Measurements from ENCODE around the gene TNPO2. TPM values are rescaled to one million over a fixed set of nuclear protein-coding genes. Genes with fewer than 3 reads are reported as not detected.

Gene TNPO2
- total RNA-seq, 1 experiment from 2014 or later: 105 TPM

DNA sequence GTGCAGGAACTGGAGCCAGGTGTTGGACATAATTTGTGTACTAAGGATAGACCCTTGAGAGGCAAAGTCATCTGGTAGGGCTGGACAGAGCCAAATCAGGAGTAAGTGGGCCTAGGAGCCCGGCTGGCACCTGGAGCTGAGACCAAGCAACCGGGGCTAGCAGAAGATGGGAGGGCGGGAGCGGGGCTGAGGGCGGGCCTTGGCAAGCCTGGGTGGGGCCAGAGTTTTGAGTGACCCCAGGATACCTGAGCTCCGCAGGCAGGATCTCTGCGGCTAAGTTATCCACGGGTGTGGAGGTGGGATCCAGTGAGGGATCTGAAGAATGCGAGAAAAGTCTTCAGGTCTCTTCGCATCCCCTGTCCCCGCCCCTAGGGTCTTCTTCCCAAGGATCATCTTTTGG is 43.4 kb upstream of the TNPO2 start (continued):
- TF ChIP-seq, protein P1, sequence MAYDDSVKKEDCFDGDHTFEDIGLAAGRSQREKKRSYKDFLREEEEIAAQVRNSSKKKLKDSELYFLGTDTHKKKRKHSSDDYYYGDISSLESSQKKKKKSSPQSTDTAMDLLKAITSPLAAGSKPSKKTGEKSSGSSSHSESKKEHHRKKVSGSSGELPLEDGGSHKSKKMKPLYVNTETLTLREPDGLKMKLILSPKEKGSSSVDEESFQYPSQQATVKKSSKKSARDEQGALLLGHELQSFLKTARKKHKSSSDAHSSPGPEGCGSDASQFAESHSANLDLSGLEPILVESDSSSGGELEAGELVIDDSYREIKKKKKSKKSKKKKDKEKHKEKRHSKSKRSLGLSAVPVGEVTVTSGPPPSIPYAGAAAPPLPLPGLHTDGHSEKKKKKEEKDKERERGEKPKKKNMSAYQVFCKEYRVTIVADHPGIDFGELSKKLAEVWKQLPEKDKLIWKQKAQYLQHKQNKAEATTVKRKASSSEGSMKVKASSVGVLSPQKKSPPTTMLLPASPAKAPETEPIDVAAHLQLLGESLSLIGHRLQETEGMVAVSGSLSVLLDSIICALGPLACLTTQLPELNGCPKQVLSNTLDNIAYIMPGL (CRISPR knock-in tag; IDR thresholded peaks at IDR 0.05): no peak
- TF ChIP-seq HMGA2 (CRISPR knock-in tag; IDR thresholded peaks at IDR 0.05) (no peak), ZNF423 (CRISPR knock-in tag; IDR thresholded peaks at IDR 0.05) (no peak), FOXJ3 (CRISPR knock-in tag; IDR thresholded peaks at IDR 0.05; ENCODE audit: borderline replicate concordance) (no peak)

DNA sequence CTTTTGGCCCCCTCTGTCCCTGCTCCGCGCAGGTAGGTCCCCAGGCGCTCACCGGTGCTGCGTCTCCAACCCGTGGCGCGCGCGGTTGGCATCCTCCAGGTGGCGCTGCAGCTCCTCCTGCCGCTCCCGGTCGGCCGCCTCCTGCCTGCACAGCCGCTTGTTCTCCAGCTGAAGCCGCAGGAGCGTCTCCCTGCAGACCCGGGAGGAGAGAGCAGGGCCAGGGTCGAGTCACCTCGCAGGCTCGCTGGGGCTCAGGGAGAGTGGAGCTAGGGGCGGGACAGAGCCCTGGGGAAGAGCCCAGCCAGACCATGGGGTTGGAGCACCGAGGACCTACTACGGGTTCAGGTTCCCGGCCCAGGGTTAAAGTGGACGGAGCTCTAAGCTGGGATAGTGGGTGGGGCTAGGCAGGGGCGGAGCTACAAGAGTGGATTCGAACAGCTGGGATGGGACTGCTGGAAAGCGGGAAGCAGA is 42.4 kb upstream of the TNPO2 start:
- H3K4me3 Mint-ChIP-seq: peak overlapping the region; percentile 60
- POLR2A ChIA-PET: interaction anchor here (0.6 to 2.2 kb wide), 6 partner anchors 8 to 203 kb away, joined by 3 to 12 read pairs (median 4); no protein-coding TSS in a partner anchor
- H3K36me3 Mint-ChIP-seq: peaks cover 31% of the 10 kb centered on the region
- DNase-seq (ENCODE audit: low spot score): peak; percentile 89
- H3K4me1 Mint-ChIP-seq: peaks cover 13% of the 10 kb centered on the region
- peak; percentile 73 for ATAC-seq
- peak overlapping the region; percentile 67; the same call in 1 of the 2 replicates for H3K27ac Mint-ChIP-seq
- CTCF ChIA-PET: interaction anchor here (0.7 to 11.1 kb wide), 33 partner anchors 8 to 199 kb away, joined by 3 to 341 read pairs (median 6); partner anchors contain the start of genes BEST2, DNASE2, FBXW9 and GCDH
- no peaks in the 10 kb centered on the region; the same call in 1 of the 2 replicates for H3K27me3 Mint-ChIP-seq (ENCODE audit: low read depth)
- H3K9me3 Mint-ChIP-seq: no peaks in the 10 kb centered on the region
- no peak for TF ChIP-seq NR1H2 (CRISPR knock-in tag; IDR thresholded peaks at IDR 0.05)
- TF ChIP-seq, protein P2, sequence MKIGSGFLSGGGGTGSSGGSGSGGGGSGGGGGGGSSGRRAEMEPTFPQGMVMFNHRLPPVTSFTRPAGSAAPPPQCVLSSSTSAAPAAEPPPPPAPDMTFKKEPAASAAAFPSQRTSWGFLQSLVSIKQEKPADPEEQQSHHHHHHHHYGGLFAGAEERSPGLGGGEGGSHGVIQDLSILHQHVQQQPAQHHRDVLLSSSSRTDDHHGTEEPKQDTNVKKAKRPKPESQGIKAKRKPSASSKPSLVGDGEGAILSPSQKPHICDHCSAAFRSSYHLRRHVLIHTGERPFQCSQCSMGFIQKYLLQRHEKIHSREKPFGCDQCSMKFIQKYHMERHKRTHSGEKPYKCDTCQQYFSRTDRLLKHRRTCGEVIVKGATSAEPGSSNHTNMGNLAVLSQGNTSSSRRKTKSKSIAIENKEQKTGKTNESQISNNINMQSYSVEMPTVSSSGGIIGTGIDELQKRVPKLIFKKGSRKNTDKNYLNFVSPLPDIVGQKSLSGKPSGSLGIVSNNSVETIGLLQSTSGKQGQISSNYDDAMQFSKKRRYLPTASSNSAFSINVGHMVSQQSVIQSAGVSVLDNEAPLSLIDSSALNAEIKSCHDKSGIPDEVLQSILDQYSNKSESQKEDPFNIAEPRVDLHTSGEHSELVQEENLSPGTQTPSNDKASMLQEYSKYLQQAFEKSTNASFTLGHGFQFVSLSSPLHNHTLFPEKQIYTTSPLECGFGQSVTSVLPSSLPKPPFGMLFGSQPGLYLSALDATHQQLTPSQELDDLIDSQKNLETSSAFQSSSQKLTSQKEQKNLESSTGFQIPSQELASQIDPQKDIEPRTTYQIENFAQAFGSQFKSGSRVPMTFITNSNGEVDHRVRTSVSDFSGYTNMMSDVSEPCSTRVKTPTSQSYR (CRISPR knock-in tag; IDR thresholded peaks at IDR 0.05): no peak
- no peak for TF ChIP-seq OVOL2 (CRISPR knock-in tag; IDR thresholded peaks at IDR 0.05; ENCODE audit: borderline replicate concordance)
- TF ChIP-seq NFYB (CRISPR knock-in tag; conservative IDR thresholded peaks at IDR 0.05; ENCODE audit: low read depth): no peak
- no peak for TF ChIP-seq CREM (CRISPR knock-in tag; IDR thresholded peaks at IDR 0.05)
- no peak for TF ChIP-seq AR (CRISPR knock-in tag; IDR thresholded peaks at IDR 0.05)
- no peak for TF ChIP-seq RORB (CRISPR knock-in tag; IDR thresholded peaks at IDR 0.05)
- TF ChIP-seq ZBTB43 (CRISPR knock-in tag; IDR thresholded peaks at IDR 0.05): no peak
- TF ChIP-seq ZNF138 (CRISPR knock-in tag; conservative IDR thresholded peaks at IDR 0.05): no peak
- no peak for TF ChIP-seq JAZF1 (CRISPR knock-in tag; IDR thresholded peaks at IDR 0.05)
- TF ChIP-seq, protein P3, sequence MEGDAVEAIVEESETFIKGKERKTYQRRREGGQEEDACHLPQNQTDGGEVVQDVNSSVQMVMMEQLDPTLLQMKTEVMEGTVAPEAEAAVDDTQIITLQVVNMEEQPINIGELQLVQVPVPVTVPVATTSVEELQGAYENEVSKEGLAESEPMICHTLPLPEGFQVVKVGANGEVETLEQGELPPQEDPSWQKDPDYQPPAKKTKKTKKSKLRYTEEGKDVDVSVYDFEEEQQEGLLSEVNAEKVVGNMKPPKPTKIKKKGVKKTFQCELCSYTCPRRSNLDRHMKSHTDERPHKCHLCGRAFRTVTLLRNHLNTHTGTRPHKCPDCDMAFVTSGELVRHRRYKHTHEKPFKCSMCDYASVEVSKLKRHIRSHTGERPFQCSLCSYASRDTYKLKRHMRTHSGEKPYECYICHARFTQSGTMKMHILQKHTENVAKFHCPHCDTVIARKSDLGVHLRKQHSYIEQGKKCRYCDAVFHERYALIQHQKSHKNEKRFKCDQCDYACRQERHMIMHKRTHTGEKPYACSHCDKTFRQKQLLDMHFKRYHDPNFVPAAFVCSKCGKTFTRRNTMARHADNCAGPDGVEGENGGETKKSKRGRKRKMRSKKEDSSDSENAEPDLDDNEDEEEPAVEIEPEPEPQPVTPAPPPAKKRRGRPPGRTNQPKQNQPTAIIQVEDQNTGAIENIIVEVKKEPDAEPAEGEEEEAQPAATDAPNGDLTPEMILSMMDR (IDR thresholded peaks at IDR 0.05): peak; percentile 61
- TF ChIP-seq USF2 (CRISPR knock-in tag; IDR thresholded peaks at IDR 0.05): 0 out of 2 replicates have a peak, but pooled peaks have one; percentile 20
- no peak for TF ChIP-seq ESRRA (CRISPR knock-in tag; IDR thresholded peaks at IDR 0.05; ENCODE audit: borderline replicate concordance)
- TF ChIP-seq, protein P4, sequence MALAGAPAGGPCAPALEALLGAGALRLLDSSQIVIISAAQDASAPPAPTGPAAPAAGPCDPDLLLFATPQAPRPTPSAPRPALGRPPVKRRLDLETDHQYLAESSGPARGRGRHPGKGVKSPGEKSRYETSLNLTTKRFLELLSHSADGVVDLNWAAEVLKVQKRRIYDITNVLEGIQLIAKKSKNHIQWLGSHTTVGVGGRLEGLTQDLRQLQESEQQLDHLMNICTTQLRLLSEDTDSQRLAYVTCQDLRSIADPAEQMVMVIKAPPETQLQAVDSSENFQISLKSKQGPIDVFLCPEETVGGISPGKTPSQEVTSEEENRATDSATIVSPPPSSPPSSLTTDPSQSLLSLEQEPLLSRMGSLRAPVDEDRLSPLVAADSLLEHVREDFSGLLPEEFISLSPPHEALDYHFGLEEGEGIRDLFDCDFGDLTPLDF (CRISPR knock-in tag; IDR thresholded peaks at IDR 0.05): no peak
- TF ChIP-seq, protein P5, sequence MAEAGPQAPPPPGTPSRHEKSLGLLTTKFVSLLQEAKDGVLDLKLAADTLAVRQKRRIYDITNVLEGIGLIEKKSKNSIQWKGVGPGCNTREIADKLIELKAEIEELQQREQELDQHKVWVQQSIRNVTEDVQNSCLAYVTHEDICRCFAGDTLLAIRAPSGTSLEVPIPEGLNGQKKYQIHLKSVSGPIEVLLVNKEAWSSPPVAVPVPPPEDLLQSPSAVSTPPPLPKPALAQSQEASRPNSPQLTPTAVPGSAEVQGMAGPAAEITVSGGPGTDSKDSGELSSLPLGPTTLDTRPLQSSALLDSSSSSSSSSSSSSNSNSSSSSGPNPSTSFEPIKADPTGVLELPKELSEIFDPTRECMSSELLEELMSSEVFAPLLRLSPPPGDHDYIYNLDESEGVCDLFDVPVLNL (CRISPR knock-in tag; IDR thresholded peaks at IDR 0.05; ENCODE audit: borderline replicate concordance, low read depth): no peak
- TF ChIP-seq SMAD4 (CRISPR knock-in tag; IDR thresholded peaks at IDR 0.05): no peak
- TF ChIP-seq NFATC4 (CRISPR knock-in tag; IDR thresholded peaks at IDR 0.05): no peak

All from WTC11 (cell line).